GM18951 (cell line): Measurements from ENCODE around the gene VPS39.

Experiments used
- POLR2A ChIP-seq: IDR thresholded peaks from 4 replicates; pipeline ENCODE4 v1.6.1; 2011; ENCODE audit warnings: mild to moderate bottlenecking; ENCODE audit not compliant: insufficient read length, insufficient read depth; ENCODE audit errors: extremely low read depth
- in situ Hi-C: fragments of 300-500 bp; cut with MboI; formaldehyde crosslinking; loops from one replicate; pipeline ENCODE4 v1.12.0; 2022; ENCODE audit warnings: low sequenced_read_pairs, mixed read lengths, inconsistent platforms; ENCODE audit not compliant: unreplicated experiment

The VPS39 gene

DNA sequence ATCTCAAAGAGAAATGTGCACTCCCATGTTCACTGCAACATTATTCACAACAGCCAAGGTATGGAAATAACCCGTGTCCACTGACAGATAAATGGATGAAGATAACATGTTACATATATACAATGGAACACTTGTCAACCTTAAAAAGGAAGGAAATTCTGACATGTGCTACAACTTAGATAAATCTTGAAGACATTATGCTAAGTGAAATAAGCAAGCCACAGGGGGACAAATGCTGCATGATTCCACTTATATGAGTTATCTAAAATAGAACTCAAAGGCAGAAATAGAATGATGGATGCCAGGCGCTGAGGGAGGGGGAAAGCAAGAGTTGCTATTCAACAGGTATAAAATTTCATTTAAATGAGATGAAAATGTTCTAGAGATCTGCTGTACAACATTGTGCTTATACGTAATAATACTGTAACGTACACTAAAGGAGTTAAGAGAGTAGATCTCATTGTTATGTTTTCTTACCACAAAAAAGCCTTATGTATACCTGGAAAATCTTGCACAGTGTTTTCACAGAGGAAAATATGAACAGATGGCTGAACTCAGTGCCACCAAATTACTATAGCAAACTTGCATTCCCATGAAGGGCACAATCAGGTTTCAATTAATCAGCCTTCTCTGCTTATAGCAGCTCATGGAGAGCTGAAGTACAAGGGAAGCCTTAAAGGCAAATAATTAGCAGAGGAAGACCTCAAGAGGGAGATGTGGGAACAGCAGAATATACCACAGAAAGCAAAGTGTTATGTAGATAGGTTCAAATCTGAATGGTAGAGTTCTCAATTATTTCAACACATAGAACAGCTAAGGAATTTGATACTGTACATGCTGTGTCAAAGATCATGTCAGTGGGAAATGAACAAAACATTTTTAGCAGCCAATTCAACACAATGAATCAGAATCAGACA lies 8.1 kb upstream of the VPS39 start:
- in situ Hi-C loops: no loop called here
- no peak for TF ChIP-seq POLR2A

DNA sequence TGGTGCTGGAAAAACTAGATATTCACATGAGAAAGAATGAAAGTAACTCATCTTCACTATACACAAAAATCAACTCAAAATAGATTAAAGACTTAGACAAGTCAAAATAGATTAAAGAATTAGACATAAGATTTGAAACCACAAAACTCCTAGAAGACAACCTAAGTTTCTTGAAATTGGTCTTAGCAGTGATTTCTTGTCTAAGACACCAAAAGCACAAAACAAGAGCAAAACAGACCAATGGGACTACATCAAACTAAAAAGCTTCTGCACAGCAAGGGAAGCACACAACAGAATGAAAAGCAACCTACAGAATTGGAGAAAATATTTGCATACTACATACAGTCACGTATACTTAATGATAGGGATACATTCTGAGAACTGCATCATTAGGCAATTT lies 6.5 kb upstream of the VPS39 start:
- in situ Hi-C loops: no loop called here
- TF ChIP-seq POLR2A: no peak

DNA sequence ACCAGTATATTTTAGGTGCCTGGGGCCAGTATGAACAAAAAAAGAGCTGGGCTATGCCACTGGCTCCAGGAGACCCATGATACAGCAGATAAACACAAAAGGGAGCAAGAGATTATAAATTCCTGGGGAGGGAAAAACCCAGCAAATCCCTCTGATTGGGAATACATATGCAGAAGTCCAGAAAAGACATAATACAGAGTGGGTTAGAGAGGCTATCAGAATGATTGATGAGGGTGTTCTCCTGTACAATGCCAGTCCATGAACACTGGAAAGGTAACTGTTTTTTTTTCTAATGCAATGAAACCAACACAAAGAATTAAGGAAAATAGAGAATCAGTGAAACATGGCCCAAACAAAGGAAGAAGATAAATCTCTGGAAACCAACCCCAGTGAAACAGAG lies 5.4 kb upstream of the VPS39 start:
- no peak for TF ChIP-seq POLR2A
- in situ Hi-C loops: no loop called here

DNA sequence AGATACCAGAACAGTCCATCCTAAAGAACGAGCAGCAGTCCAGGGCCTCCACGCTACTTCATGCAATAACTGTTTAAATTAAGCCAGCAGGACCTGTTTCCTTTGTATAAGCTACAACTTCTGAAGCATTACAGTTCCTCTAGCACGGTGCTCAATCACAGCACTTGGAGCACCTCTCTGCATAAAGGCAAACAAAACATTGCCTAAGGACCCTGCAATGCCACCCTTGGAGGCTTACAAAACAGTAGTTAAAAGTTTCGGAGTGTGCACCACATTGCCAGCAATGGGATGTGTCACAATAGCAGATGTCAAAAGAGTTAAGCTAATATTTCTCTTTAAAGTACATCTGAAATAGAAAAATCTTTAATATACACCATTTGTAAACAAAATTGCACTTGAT lies 2.6 kb upstream of the VPS39 start:
- no peak for TF ChIP-seq POLR2A
- in situ Hi-C loops: no loop called here

DNA sequence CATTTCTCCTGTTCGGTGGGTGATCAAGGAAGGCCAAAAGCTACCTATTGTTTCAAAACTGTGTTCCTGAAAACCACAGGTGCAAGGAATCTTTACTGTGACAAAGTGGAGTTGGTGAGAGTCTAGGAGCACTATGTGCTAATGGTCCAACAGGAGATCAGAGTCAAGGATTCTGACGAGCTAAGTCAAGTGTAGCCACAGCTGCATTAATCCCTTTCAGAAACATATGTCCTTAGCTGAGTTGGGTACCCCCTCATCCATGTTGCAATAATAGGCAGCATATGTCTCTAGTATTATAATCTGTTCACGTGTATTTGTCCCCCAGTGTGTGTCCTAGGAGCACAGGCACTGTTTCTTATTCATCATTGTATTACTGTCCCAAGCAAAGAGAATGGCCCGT lies 1.7 kb downstream of the VPS39 start:
- TF ChIP-seq POLR2A: no peak
- in situ Hi-C loops: no loop called here

DNA sequence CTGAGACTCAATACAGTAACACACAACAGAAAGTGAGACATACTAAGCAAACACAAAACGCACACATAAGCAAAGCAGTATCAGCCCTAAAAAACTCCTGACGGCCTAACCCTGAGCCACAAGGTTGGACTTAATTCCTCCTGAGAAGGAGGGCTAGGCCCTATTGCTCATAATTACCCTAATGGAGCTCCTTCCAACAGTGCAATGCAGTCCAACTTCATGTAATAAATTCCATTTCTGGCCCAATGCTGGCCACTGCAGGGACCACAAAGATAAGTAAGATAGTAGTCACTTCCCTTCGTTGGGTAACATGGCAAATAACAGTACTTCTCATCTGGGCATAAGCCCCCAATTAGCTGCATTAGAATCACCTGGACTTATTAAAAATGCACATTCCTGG lies 4.2 kb downstream of the VPS39 start:
- no peak for TF ChIP-seq POLR2A
- in situ Hi-C loops: no loop called here

DNA sequence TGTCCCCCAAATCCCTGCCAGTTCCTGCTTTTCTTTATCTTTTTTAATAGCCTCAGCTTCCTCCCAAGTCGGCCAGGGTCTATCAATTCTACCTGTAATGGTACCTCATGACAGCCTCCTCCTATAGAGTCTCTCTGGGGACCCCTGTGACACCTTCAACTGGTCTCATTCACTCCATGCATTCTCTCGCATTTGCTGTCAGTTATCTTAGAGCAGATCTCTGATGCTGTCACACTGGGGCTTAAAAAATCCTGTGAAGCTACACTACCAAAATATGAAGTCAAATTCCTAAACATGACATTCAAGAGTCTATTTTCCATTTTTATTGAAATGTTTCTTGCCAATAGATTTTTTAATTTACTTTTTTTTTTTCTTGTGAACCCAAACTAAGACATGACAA lies 5.5 kb downstream of the VPS39 start:
- in situ Hi-C loops: no loop called here

DNA sequence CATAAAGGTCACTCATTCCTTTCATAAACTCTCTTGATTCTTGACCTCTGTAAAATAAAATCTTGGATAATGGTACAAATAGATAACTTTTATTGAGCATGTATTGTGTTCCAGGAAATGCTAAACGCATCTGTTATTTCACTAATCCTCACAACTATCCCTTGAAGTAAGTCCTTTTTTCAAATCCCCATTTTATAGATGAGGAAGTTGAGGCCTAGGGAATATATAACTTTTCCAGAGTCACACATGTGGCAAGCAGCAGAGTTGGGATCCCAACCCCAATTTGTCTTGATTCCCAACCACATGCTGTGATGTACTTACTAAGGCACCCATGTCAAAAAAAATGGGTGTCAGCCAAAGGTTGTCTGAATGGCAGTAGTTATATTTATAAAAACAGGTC lies 6.3 kb downstream of the VPS39 start:
- TF ChIP-seq POLR2A: no peak
- in situ Hi-C loops: no loop called here

More for the DNA sequence above, 5.5 kb downstream of the VPS39 start:
- TF ChIP-seq POLR2A: no peak

DNA sequence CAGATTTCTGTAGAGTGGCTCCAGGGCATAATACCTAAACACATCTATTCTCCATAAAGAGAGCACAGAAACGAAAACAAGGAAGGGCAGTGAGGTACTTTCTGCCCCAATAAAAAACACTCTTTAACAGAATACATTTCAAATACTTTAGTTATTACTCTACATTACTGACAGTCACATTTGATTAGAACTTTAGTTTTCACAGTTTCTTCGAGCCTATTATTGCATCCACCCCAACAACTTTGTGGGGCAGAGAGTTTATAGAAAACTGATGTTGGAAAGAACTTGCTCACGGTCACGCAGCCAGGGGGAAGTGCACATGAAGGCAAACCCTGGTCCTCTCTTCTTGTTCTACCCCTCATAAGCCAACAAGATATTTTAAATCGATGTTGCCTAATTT lies 9.0 kb downstream of the VPS39 start:
- no peak for TF ChIP-seq POLR2A
- in situ Hi-C loops: no loop called here

DNA sequence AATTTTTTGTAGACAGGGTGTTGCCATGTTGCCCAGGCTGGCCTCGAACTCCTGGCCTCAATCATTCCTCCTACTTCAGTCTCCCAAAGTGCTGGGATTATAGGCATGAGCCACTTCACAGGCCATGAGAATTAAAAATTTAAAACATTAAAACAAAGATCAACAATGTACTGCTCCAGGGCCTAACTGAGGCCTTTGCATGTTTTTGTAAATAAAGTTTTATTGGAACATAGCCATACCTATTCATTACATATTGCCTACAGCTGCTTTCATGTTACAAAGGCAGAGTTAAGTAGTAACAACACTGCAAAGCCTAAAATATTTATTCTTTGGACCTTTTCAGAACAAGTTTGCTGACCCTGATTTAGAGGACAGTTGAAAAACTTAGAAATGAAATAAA lies 9.6 kb downstream of the VPS39 start:
- no peak for TF ChIP-seq POLR2A
- in situ Hi-C loops: no loop called here

DNA sequence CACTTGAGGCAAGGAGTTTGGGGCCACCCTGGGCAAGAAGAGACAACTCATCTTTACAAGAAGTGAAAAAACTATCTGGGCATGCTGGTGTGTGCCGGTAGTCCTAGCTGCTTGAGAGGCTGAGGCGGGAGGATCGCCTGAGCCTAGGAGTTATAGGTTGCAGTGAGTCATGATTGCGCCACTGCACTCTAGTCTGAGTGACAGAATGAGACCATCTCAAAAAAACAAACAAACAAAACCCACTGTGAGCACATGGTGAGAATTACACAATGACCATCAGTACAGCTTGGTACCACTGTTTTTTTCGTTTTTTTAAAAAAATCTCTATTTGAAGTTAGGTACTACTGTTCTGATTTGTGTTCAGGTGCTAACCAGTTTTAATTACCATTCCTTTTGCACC lies 13.6 kb downstream of the VPS39 start:
- in situ Hi-C loops: no loop called here
- TF ChIP-seq POLR2A: no peak

DNA sequence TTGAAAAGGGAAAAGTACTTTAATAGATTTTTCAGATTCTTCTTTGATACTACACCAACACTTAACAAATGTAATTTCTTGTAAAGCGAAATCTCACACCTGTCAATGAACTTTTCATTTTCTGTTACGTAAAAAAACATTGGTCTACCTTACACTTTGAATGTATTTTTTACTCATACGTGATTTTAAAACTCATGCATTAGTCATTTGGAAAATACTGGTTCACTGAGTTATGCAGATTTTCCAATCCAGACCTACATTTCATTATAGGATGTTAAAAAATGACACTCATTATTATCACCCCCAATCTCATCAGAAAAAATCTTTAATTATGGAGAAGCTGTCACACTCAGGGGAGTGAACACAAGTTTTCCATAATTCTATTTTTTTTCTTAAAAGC lies 14.7 kb downstream of the VPS39 start:
- no peak for TF ChIP-seq POLR2A
- in situ Hi-C loops: no loop called here

DNA sequence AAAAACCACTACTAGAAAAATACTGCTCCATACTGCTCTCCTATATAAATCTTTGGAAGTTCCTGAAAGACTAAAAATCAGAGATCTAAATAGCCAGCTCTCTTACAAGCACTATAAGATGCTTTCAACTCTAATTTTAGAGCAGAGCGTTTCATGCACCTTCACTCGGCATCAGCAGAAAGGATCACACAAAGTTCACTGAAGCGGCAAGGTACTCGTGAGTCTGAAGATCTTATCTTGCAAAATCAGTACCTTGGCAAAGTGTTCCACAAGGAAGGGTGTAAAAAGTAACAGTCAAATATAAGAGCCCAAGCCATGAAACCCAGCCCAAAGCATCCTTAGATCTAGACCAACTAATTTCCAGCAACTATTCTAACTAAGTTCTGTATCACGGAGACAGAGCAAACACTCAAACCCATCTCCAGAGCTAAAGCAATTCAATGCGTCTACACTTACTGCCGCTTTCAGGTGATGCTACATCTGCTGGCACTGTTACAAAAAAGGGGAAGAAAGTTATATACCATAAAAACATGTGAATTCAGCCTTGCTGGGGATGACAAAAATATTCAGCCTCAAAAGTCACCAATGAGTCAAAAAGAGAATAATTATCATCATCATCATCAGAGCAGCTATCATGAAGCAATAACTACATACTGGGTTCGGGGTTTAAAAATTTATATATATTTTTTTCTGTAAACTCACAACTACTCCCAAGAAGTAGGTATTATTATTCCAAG lies 16.3 kb downstream of the VPS39 start:
- in situ Hi-C loops: no loop called here
- no peak for TF ChIP-seq POLR2A

DNA sequence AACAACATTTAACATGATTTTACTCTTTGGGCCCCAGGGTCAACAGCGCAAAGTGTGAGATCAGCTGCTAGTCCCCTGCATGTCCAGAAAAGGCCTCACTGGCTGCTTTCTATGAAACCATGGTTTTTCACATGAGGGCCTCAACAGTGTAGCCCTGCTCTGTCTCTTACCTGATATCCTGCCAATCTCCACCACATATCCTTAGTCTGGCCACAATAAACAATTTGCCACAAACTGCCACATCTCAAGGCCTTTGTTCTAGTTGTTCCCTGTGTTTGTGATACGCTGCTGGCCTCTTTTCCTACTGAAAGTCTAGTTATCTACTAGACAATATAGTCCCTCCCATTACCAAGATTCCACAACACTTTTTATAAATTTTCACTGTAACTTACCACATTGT lies 17.7 kb downstream of the VPS39 start:
- in situ Hi-C loops: no loop called here
- no peak for TF ChIP-seq POLR2A
